DMS 273 (cell line): ENCODE data around the gene USP33.
"Not testable (repeated sequence)": the region's sequence is repeated elsewhere in the genome, so short reads cannot be mapped to it uniquely, and the experiment has no call there.

Experiments
- DNase-seq: peaks from one replicate; lab custom pipeline; 2025; ENCODE audit not compliant: unreplicated experiment; lab: John Stamatoyannopoulos, UW

Gene USP33

GRCh38 chr1:77759071-77760028, at the start of gene USP33:
TSS of gene USP33 (minus strand) at chr1:77759852. CDS start at chr1:77741697, 18,155 bp downstream.
- peak; percentile 95 for DNase-seq

GRCh38 chr1:77803371-77803770, 43.7 kb upstream of the USP33 start:
- DNase-seq: no peak

GRCh38 chr1:77802026-77802425, 42.4 kb upstream of the USP33 start:
- no peak for DNase-seq

- DNase-seq: no peak
These were observed 38.3 kb upstream of the USP33 start for GRCh38 chr1:77797991-77798390.

GRCh38 chr1:77796695-77797405, 37.2 kb upstream of the USP33 start:
- no peak for DNase-seq

- no peak for DNase-seq
These were observed 34.9 kb upstream of the USP33 start for GRCh38 chr1:77794550-77794949.

GRCh38 chr1:77786093-77786741, 26.6 kb upstream of the USP33 start:
- DNase-seq: not testable (repeated sequence)

- no peak for DNase-seq
These were observed 23.5 kb upstream of the USP33 start for GRCh38 chr1:77783141-77783540.

- DNase-seq: no peak
These were observed 22.0 kb upstream of the USP33 start for GRCh38 chr1:77781683-77782082.

GRCh38 chr1:77779529-77780281, 20.1 kb upstream of the USP33 start, which contains the start of gene MIGA1:
TSS of gene MIGA1 (plus strand) at chr1:77779649. CDS start at chr1:77783253, 3,604 bp downstream.
- DNase-seq: peak; percentile 93

GRCh38 chr1:77776007-77776700, 16.5 kb upstream of the USP33 start:
- no peak for DNase-seq

GRCh38 chr1:77768006-77768405, 8.4 kb upstream of the USP33 start:
- no peak for DNase-seq

- no peak for DNase-seq
These were observed 2.4 kb upstream of the USP33 start for GRCh38 chr1:77762072-77762476.

- DNase-seq: no peak
These were observed 2.0 kb downstream of the USP33 start for GRCh38 chr1:77757603-77758002.

- no peak for DNase-seq
These were observed 2.5 kb downstream of the USP33 start for GRCh38 chr1:77757066-77757584.

GRCh38 chr1:77756052-77756754, 3.4 kb downstream of the USP33 start:
- no peak for DNase-seq

- DNase-seq: not testable (repeated sequence)
These were observed 10.2 kb downstream of the USP33 start for GRCh38 chr1:77749489-77749888.

GRCh38 chr1:77744576-77744975, 15.1 kb downstream of the USP33 start:
- DNase-seq: no peak

- DNase-seq: peak; percentile 7
These were observed 17.6 kb downstream of the USP33 start for GRCh38 chr1:77742011-77742555.
